ENCODE data around the gene TTYH3. TPM values are rescaled to one million over a fixed set of nuclear protein-coding genes. Genes with fewer than 3 reads are reported as not detected.

The TTYH3 gene
- total RNA-seq, 1 donor from 2014 or later, result 18.8 TPM

DNA sequence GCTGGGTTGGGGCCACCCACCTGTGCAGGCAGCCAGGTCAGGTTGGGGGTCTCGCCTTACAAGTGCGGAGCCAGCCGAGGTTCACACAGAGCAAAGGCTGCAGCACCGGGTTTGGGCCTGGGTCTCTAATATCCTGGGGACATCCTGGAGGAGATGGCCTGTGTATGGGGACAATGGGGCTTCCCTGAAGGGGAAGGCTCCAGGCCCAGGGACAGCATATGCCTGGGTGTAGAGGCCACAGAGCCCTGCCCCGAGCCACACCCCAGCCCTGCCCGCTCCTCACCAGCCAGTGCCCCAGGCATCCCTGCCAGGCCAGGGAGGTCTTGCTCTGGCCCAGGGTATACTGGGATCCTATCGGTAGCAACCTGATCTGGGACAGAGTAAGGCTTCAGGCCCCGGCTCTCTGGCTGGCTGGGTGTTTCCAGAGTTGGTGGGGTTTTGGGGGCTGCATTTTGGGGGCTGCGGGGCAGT, 9.1 kb downstream of the TTYH3 start:
- Histone ChIP-seq H3K9ac (ENCODE audit: low read depth in 1 of 3, low read length in 3 of 3) (peak overlapping the region; percentile 50 to 62 (median 51)), H3K4me3 (ENCODE audit: low read length in 3 of 3) (peak overlapping the region in 1 of 3 donors; percentile 22), H3K9me3 (ENCODE audit: control insufficient read depth in 3 of 3, low read length in 3 of 3) (no peaks in the 10 kb centered on the region), H3K27ac (ENCODE audit: low read depth, low read length) (peak overlapping the region; percentile 82), H3K36me3 (ENCODE audit: control insufficient read depth in 3 of 3, insufficient read depth in 3 of 3, low read length in 3 of 3) (no peaks in the 10 kb centered on the region), H3K27me3 (ENCODE audit: control insufficient read depth in 3 of 3, insufficient read depth in 3 of 3, low read length in 3 of 3) (no peaks in the 10 kb centered on the region), H3K4me1 (ENCODE audit: control insufficient read depth in 3 of 3, insufficient read depth in 3 of 3, low read length in 3 of 3) (peaks cover 53 to 77% (median 77%) of the 10 kb centered on the region in 3 donors)

DNA sequence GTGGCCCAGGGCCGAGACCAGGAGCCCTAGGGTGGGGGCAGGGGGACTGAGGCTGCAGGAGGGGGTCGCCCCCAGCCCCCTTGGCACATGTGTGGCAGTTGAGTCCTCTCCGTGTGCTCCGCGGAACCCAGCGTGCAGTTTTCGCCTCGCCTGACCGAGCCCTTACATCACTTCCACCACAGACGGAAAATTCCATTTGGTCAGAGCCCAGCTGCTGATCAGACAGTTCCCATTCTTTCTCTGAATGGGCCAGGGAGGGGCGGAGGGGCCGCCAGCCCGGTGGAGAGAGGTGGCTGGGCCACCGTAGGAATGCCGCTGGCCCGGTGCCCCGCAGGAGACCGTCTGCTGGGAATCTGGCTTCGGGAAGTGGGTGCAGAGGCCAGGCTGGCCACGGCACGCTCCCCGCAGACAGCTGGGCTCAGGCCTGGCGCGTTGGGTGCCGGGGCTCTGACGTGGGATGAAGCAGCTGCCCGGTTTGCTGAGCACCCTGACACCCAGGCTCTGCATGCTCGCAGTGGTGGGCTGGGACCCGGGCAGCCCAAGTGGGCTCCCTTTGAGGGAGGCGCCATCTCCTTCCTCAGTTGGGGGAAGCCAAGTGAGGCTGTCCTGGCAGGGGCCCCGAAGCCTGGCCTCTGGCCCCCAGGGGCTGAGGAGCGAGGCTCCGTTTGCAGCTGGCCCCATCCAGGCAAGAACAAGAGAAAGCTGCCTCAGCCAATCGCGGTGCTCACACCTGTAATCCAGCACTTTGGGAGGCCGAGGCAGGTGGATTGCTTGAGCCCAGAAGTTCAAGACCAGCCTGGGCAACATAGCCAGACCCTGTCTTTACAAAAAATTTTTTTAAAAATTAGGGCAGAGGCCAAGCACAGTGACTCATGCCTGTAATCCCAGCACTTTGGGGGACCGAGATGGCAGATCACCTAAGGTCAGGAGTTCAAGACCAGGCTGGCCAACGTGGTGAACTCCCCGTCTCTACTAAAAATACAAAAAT, 9.9 kb downstream of the TTYH3 start:
- peaks cover 45 to 70% (median 68%) of the 10 kb centered on the region in 3 donors for H3K4me1 ChIP-seq (ENCODE audit: control insufficient read depth in 3 of 3, insufficient read depth in 3 of 3, low read length in 3 of 3)

DNA sequence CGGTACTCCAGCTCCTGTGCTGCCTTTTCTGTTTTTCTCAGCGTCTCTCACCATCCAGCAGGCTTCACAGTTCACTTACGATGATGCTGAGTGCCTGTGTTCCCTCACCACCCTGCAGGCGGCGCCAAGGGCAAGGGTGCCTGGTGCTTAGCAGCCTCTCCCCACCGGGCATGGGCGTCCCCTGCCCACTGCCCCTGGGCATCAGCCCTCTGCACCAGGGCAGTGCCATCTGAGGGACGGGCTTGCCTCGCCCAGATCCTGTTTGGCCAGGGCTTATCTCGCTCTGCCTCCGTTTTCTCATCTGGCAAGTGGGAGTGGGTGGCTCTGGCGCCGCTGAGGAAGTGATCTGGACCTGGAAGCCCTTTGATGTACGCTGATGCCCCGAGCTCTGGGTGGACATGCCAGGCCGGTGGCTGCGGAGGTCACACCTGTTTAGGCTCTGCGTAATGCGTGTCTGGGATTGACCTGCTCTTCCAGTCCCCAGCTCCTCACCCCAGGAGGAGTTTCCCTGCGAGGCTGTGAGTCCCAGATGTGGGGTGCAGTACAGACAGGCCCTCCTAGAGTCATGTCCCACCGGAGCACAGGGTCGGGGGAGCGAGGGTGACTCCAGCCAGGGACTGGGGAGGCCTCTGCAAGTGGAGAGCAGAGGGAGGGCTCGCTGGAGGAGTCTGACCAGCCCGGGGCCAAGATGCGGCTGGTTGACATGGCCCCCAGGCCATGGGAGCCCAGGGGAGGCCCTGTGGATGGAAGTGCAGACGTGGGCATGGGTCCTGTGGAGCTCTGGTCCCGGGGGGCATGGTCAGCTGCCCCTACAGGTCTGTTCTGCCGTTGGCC, 11.8 kb downstream of the TTYH3 start:
- peak overlapping the region in 1 of 3 donors; percentile 3 for H3K9ac ChIP-seq (ENCODE audit: low read depth in 1 of 3, low read length in 3 of 3)
- H3K27ac ChIP-seq (ENCODE audit: low read depth, low read length), result no peak overlapping the region
- no peaks in the 10 kb centered on the region for H3K27me3 ChIP-seq (ENCODE audit: control insufficient read depth in 3 of 3, insufficient read depth in 3 of 3, low read length in 3 of 3)

More for the DNA sequence above, 9.9 kb downstream of the TTYH3 start:
- H3K9ac ChIP-seq (ENCODE audit: low read depth in 1 of 3, low read length in 3 of 3), result peak overlapping the region; percentile 51 to 62 (median 59)
- H3K9me3 ChIP-seq (ENCODE audit: control insufficient read depth in 3 of 3, low read length in 3 of 3), result no peaks in the 10 kb centered on the region
- H3K4me3 ChIP-seq (ENCODE audit: low read length in 3 of 3), result peak overlapping the region in 2 of 3 donors; percentile 40 to 52
- no peaks in the 10 kb centered on the region for H3K36me3 ChIP-seq (ENCODE audit: control insufficient read depth in 3 of 3, insufficient read depth in 3 of 3, low read length in 3 of 3)
- H3K27me3 ChIP-seq (ENCODE audit: control insufficient read depth in 3 of 3, insufficient read depth in 3 of 3, low read length in 3 of 3), result no peaks in the 10 kb centered on the region
- H3K27ac ChIP-seq (ENCODE audit: low read depth, low read length), result peak overlapping the region; percentile 82

DNA sequence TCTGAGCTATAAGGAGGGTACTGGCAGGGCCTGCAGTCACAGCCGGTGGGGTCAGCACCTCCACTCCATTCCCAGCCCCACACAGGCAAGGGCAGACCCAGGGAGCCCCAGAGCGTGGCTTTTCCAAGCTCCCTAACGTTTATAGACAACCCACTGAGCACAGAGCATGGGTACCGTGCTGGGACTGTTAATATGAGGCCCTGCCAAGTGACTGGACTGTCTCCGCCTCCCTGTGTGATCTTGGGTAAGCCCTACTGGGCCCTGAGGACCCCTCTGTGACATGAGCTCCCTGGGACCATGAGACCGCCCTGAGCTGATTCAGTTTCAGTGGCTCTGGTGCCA, 12.4 kb downstream of the TTYH3 start:
- Histone ChIP-seq H3K9me3 (ENCODE audit: control insufficient read depth in 3 of 3, low read length in 3 of 3) (no peaks in the 10 kb centered on the region), H3K4me1 (ENCODE audit: control insufficient read depth in 3 of 3, insufficient read depth in 3 of 3, low read length in 3 of 3) (peaks cover 26 to 50% (median 44%) of the 10 kb centered on the region in 3 donors), H3K27ac (ENCODE audit: low read depth, low read length) (no peak overlapping the region), H3K4me3 (ENCODE audit: low read length in 3 of 3) (no peak overlapping the region), H3K36me3 (ENCODE audit: control insufficient read depth in 3 of 3, insufficient read depth in 3 of 3, low read length in 3 of 3) (peaks cover 0 to 6% (median 3%) of the 10 kb centered on the region in 3 donors), H3K27me3 (ENCODE audit: control insufficient read depth in 3 of 3, insufficient read depth in 3 of 3, low read length in 3 of 3) (no peaks in the 10 kb centered on the region), H3K9ac (ENCODE audit: low read depth in 1 of 3, low read length in 3 of 3) (peak overlapping the region in 1 of 3 donors; percentile 3)

More for the DNA sequence above, 11.8 kb downstream of the TTYH3 start:
- Histone ChIP-seq H3K4me3 (ENCODE audit: low read length in 3 of 3) (no peak overlapping the region), H3K4me1 (ENCODE audit: control insufficient read depth in 3 of 3, insufficient read depth in 3 of 3, low read length in 3 of 3) (peaks cover 31 to 56% (median 49%) of the 10 kb centered on the region in 3 donors), H3K36me3 (ENCODE audit: control insufficient read depth in 3 of 3, insufficient read depth in 3 of 3, low read length in 3 of 3) (peaks cover 0 to 6% (median 3%) of the 10 kb centered on the region in 3 donors), H3K9me3 (ENCODE audit: control insufficient read depth in 3 of 3, low read length in 3 of 3) (no peaks in the 10 kb centered on the region)

DNA sequence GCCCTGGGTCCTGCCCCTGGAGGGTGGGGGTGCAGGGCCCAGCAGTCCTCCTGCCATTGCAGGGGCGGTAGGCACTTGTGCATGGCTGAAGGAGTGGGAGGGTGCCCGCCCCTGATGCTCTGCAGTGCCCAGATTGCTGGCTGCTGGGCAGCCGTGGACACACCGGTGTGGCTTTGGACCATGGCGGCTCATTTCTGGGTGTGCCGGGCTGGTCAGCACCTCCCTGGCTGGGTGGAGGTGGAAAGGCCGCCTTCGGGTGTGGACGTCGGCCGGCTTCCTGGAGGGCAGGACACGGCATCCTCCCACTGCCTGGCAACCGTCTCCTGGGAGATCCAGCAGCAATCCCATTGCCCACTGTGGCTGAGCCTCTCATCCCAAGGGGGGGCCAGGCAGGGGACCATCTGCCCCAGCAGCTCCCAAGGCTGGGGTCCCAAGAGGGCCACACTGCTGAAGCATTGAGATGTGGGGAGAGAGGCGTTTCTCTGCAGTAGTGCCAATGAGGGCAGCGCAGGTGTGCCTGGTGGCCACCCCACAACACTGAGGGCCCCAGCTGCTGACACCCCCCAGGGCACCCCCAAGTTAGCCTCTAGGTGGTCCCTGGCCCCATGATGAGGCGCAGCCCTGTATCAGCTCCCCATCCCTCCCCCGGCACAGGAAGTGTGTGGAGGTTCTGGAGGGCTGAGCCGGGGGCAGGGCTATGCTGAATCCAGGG, 12.9 kb downstream of the TTYH3 start:
- Histone ChIP-seq H3K36me3 (ENCODE audit: control insufficient read depth in 3 of 3, insufficient read depth in 3 of 3, low read length in 3 of 3) (peaks cover 0 to 6% (median 3%) of the 10 kb centered on the region in 3 donors), H3K4me3 (ENCODE audit: low read length in 3 of 3) (no peak overlapping the region), H3K4me1 (ENCODE audit: control insufficient read depth in 3 of 3, insufficient read depth in 3 of 3, low read length in 3 of 3) (peaks cover 22 to 45% (median 38%) of the 10 kb centered on the region in 3 donors), H3K27ac (ENCODE audit: low read depth, low read length) (no peak overlapping the region), H3K9me3 (ENCODE audit: control insufficient read depth in 3 of 3, low read length in 3 of 3) (no peaks in the 10 kb centered on the region), H3K9ac (ENCODE audit: low read depth in 1 of 3, low read length in 3 of 3) (no peak overlapping the region), H3K27me3 (ENCODE audit: control insufficient read depth in 3 of 3, insufficient read depth in 3 of 3, low read length in 3 of 3) (no peaks in the 10 kb centered on the region)

DNA sequence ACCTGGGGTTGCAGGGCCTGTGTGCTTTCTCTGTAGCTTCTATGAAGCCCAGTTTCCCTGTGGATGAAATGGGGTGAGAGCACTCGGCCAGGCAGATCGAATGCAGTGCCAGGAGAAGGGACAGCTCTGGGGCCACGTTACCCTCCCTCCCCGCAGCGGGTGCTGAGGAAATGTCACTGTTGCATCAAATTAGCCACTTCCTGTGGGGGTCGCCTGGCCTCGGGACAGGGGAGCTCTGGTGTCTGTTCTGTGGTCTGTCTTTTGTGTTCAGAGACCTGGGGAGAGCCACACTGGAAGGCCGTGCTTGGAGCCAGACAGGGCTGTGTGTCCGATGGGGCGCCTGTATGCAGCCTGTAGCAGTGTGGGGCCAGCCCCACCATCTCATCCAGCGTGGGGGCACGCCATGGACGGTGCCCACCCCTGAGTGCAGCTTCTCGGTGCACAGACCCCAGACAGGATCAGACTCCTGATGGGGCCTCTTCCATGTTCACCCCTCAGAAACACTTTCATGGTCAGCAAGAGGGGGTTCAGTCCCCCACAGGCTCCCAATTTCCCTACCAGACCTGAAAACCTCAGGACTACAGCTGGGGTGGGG, 13.6 kb downstream of the TTYH3 start:
- Histone ChIP-seq H3K9me3 (ENCODE audit: control insufficient read depth in 3 of 3, low read length in 3 of 3) (no peaks in the 10 kb centered on the region), H3K27ac (ENCODE audit: low read depth, low read length) (no peak overlapping the region), H3K4me1 (ENCODE audit: control insufficient read depth in 3 of 3, insufficient read depth in 3 of 3, low read length in 3 of 3) (peaks cover 20 to 38% (median 32%) of the 10 kb centered on the region in 3 donors), H3K27me3 (ENCODE audit: control insufficient read depth in 3 of 3, insufficient read depth in 3 of 3, low read length in 3 of 3) (no peaks in the 10 kb centered on the region), H3K36me3 (ENCODE audit: control insufficient read depth in 3 of 3, insufficient read depth in 3 of 3, low read length in 3 of 3) (peaks cover 0 to 6% (median 3%) of the 10 kb centered on the region in 3 donors), H3K4me3 (ENCODE audit: low read length in 3 of 3) (no peak overlapping the region), H3K9ac (ENCODE audit: low read depth in 1 of 3, low read length in 3 of 3) (no peak overlapping the region)

DNA sequence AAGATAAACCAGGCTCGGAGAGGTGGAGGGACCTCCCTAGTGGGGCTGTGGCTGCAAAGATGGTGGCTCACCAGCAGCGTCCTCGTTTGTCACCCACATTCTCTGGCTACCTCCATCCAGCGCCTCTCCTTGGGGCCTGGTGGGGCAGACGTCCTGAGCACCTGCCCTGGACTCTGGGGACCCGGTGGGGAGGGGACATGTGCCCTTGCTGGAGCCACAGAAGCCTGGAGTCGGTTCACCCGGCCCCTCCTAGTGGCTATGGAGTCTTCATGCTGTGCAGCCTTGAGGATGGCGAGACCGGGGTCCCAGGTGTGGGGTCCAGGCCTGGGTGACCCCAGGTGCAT, 14.5 kb downstream of the TTYH3 start:
- Histone ChIP-seq H3K9me3 (ENCODE audit: control insufficient read depth in 3 of 3, low read length in 3 of 3) (no peaks in the 10 kb centered on the region), H3K27ac (ENCODE audit: low read depth, low read length) (no peak overlapping the region), H3K27me3 (ENCODE audit: control insufficient read depth in 3 of 3, insufficient read depth in 3 of 3, low read length in 3 of 3) (no peaks in the 10 kb centered on the region), H3K4me3 (ENCODE audit: low read length in 3 of 3) (no peak overlapping the region), H3K4me1 (ENCODE audit: control insufficient read depth in 3 of 3, insufficient read depth in 3 of 3, low read length in 3 of 3) (peaks cover 12 to 29% (median 22%) of the 10 kb centered on the region in 3 donors), H3K9ac (ENCODE audit: low read depth in 1 of 3, low read length in 3 of 3) (no peak overlapping the region), H3K36me3 (ENCODE audit: control insufficient read depth in 3 of 3, insufficient read depth in 3 of 3, low read length in 3 of 3) (peaks cover 2 to 6% (median 3%) of the 10 kb centered on the region in 3 donors)

DNA sequence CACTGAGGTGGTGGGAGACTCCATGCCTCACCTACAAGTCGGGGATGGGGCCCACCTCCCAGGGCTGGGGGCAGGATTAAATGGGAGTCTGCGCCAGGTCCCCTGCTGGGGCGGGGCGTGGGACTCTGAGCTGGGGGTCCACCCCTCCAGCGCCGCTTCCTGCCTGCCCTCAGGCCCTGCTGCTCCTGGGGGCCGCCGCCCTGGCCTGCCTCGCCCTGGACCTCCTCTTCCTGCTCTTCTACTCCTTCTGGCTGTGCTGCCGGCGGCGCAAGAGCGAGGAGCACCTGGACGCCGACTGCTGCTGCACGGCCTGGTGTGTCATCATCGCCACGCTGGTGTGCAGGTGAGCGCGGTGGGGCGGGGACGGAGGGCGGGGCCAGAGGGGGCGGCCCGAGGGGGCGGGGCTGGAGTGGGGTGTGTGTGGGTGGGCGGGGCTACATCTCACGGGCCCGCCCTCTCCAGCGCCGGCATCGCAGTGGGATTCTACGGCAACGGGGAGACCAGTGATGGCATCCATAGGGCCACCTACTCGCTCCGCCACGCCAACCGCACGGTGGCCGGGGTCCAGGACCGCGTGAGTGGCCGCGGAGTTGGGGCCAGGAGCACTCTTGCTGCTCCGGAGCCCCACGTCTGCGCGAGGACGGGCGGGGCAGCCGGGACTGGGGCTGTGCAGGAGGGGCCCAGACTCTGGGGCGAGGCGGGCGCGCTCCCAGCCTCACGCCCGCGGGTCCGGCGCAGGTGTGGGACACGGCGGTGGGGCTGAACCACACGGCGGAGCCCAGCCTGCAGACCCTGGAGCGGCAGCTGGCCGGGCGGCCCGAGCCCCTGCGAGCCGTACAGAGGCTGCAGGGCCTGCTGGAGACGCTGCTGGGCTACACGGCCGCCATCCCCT, 15.1 kb downstream of the TTYH3 start:
- no peaks in the 10 kb centered on the region for H3K9me3 ChIP-seq (ENCODE audit: control insufficient read depth in 3 of 3, low read length in 3 of 3)
- peaks cover 2 to 8% (median 3%) of the 10 kb centered on the region in 3 donors for H3K36me3 ChIP-seq (ENCODE audit: control insufficient read depth in 3 of 3, insufficient read depth in 3 of 3, low read length in 3 of 3)
- H3K4me1 ChIP-seq (ENCODE audit: control insufficient read depth in 3 of 3, insufficient read depth in 3 of 3, low read length in 3 of 3), result peaks cover 9 to 22% (median 16%) of the 10 kb centered on the region in 3 donors
- H3K27ac ChIP-seq (ENCODE audit: low read depth, low read length), result no peak overlapping the region
- H3K27me3 ChIP-seq (ENCODE audit: control insufficient read depth in 3 of 3, insufficient read depth in 3 of 3, low read length in 3 of 3), result no peaks in the 10 kb centered on the region
- H3K9ac ChIP-seq (ENCODE audit: low read depth in 1 of 3, low read length in 3 of 3), result no peak overlapping the region
- H3K4me3 ChIP-seq (ENCODE audit: low read length in 3 of 3), result no peak overlapping the region

All from skeletal muscle tissue (tissue), 4 donors.